GM19238 (cell line): ENCODE measurements around the gene EFL1.

Experiments used
- DNase-seq: peaks from one replicate; pipeline ENCODE4 v3.0.0; 2011; ENCODE audit warnings: low spot score; ENCODE audit not compliant: insufficient read length

Gene EFL1

DNA sequence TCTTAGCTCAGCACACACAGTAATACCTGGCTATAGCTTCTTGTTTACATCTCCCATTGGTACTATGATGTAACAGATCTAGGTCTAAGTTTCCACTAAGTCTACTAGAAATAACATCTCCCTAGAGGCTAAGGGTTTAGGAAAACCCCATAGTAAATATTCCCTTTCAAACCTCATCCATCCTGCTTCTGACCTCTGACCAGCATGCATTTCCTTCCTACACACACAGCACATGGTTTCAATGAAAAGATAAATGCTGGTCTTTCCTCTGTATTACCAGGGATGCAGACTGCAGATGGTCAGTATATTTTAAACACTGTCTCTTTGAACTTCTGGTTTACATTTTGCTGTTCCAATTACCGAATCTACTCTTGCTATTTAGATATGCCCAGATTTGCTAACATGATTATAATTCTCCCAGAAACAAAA, 96.6 kb downstream of the EFL1 start:
- DNase-seq, result no peak

DNA sequence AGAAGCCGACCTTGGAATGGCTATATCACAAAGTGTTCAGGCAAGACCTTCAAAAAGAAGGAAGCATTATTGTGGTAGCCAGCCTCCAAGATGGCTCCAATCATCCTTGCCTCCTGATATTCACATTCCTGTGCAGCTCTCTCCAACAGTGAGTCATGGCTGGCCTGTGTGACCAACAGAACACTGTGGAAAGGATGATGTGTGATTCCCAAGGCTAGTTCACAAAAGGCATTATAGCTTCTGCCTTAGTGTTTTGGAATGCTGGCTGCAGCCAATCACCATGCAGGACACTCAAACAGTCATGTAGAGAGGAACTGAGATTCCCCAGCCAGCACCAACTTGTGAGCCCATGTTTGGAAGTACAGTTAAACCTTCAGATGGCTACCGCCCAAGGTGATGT, 102.6 kb downstream of the EFL1 start:
- DNase-seq, result no peak

DNA sequence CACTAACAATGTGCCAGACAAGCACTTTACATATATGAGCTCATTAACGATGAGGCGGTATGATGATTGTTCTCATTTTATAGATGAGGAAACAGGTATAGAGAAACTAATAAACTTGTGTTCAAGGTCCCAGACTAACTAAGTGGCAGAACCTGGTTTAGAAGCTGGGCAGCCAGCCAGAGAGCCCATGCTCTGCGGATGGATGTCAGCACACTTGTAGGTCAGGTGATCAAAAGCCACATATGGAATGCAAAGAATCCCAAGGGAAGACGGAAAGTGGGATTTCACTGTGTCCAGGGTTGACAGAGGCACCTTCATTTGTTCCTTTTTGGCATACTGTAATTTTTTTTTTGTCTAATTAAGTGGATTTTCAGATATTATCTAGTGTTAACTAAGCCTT, 103.7 kb downstream of the EFL1 start:
- no peak for DNase-seq

DNA sequence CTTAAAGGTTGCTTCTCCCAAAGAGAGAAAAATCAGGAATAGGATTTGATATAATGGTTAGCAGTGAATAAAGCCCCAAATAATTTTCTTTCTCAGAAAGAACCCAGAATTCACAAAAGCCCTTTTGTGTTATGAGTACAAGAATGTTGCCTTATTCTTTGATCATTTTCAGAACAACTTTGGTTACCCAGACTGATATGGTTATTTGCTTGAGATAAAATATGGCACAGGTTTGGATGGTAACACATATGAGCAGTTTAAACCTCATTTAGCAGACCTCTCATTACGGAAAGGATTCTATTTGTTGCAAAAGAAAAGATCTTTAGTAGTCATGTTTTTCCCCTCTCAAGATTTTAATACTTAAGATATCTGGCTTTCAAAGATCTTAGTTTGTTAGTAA, 111.9 kb downstream of the EFL1 start:
- DNase-seq, result no peak

DNA sequence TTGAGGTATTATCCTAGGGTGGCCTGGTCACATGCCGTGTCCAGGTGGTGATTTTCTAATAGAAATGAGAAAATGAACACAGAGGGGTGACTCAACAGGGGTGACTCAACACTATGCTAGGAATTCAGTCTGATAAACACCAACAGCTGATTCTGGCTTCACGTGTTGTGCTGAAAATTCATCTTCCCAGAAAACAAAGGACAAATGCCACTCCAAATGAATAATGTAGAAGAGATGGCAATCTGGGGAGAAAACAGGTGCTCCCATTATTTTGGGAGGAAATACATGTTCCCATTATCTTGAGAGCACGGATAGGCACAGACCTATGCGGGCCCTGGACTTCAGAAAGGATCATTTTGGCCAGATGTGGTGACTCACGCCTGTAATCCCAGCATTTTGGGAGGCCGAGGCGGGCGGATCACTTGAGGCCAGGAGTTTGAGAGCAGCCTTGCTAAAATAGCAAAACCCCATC, 115.5 kb downstream of the EFL1 start:
- DNase-seq, result no peak

DNA sequence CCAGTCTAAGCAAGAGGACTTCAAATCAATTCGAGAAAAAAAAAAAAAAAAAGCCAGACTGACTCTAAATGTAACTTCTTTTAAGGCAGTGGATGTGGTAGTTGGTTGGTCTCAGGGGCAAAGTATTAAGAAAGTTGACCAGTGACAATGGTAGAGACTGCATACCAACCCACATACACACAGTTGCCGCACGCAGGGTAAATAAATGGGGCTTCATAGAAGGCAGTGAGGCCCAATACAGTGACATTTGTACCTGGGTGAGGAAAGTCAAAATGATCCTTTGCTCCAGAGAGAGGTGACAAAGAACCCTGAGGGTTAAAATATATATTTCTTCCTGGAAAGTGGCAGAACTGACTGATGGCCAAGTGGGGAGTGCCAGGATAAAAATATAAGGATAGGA, 116.0 kb downstream of the EFL1 start:
- DNase-seq, result no peak

DNA sequence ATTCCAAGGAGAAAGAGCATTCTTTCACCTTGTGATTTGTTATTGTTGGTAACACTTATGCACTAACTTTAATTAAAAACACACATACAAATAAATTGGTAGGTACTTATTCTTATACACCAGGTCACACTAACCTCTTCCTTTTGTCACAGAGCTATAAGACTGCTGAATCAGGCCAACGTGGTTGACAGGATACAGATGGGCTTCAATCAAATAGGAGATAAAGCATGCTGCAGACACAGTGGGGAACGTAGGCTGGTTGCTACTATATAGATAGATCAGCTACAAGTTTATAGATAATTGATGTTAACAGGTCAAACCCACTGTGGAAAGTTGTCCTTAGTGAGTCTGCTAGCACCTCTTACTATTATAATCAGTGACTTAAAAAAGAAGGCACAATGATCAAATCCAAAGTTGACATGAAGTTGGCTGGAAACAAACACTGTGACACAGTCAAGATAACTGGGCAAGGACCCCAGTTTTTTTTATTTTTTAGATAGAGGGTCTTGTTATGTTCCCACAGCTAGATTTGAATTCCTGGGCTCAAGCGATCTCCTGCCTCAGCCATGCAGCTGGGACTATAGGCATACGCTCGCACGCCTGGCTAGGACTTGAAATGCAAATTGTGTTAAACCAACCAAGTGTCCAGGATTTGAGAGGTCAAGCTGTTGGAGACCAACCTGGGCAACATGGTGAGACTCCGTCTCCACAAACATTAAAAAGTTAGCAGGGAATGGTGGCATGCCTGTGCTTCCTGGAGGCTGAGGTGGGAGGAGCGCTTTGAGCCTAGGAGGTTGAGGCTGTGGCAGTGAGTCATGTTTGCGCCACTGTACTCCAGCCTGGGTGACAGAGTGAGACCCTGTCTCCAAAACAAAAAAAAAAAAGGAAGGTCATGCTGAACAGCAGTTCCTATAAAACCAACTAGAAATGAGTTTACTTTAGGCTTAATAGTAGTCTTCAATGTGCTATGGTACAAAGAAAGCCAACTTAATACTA, 118.8 kb downstream of the EFL1 start:
- no peak for DNase-seq

DNA sequence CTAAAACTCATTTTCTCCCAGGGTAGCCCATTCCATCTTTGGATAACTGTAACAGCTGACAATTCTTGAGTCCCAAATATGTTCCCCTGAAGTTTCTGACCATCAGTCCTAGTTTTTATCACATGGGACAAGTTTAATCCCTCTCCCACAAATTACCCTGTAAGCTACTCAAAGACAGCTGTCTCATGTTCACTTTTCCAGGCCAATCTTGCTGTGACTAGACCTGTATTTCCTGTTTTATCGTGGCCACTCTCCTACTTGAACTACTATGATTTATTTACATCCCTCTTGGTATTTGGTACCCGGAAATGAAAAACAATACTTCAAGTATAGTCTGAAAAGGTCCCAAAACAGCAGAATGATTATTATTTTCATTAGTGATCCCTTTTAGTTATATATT, 121.6 kb downstream of the EFL1 start:
- DNase-seq, result no peak

DNA sequence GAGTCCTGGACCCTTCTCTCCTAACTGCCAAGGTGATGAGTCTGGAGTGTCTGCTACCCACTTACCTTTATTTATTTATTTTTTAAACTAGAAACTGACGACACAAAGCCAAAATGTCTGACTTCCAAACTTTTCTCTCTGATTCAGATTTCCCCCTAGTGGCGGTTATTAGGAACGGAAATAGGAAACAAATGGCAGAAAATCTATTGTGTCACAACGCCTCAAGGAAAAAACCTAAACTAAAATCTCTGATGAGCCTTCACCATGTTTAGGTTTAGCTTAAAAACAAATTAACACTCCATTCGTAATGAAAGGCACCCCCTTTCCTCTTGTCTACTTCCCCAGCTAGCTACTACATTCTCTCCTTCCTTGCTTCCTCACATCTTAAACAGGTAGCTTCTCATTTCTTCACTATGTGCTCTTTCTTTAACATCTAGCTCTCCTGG, 122.7 kb downstream of the EFL1 start:
- DNase-seq, result no peak

DNA sequence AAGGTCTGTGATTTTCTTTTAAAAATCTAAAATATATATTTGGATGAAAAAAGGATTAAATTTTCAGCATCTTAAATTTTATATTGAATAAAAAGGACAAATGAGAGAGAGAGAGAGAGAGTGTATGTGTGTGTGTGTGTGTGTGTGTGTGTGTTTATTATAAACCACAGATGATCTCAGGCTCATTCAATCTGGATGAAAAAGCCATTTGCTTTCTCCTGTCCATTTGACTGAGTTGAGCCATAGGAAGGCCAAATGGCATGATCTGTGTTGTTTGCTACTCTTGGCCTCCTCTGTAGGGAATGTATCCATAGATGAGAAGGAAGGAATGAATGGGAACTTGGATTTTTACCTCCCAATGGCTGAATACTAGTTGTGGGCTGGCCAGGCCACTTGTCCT, 124.2 kb downstream of the EFL1 start:
- DNase-seq, result no peak

DNA sequence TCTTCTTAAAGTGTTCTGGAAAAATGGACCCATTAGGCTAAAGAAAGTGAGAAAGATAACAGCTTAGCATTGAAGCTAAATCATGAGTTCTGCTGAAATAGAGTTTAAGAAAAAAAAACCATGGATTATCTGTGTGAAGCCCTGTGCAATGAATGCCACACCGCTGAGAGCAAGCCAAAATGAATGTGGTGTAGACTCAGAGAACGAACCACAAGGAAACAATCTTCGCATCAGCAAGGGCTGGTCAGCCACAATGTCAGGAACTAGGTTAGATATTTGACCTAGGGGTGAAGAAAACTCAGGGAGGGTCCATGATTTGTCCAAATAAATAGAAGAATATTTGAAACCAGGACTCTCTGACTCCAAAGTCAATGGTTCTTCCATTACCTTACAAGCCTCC, 125.3 kb downstream of the EFL1 start:
- no peak for DNase-seq

DNA sequence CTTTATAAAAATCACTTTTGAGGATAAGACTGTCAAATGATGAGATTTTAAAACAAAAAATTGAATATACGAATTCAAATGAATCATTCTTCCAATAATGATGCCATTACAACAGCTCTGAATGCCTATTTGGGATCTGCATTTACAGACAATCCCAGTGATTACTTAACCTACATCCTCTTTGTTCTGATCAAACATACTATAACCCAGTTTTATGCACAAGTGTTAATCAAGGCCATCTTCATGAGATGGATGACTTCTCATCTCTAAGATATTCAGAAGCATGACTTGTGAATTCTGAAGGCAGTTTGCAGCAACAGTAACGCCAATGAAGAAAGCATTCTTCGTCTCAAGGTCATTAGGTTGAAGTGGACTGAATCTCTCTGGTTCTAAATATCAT, 126.4 kb downstream of the EFL1 start:
- no peak for DNase-seq

DNA sequence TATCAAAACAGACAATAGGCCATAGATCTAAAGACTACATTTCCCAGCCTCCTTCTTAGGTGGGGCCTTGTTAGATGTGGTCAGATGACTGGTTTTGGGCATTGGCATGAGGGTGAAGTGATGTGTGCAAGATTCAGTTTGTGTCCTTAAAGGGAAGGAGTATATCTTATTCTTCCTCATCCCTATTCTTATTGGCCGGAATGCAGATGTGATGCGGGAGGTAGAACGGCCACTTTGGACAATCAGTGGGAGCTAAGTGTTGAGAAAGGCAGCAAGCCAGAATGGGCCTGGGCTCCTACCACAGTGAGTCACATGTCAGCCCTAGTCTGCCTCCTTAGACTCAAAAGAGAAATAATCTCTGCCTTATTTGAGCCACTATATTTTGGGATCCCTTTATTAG, 126.9 kb downstream of the EFL1 start:
- DNase-seq, result no peak

DNA sequence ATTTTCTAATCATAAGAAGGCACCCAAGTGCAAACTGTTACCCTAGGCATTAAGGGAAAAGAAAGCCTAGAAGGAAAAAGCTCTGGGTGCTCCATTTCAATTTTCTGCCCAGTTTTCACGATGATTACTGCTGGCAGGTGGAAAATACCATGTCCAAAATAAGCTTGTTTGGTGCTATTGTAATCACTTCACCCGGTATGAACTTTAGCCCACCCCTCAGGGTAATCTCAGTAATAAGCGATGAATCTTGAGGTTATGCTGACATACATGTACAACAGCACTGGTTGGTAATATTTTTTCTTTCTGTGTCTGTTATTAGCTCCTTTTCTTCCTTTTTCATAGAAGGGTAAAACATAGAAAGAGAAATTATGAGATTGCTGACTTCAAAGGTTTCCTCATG, 128.1 kb downstream of the EFL1 start:
- no peak for DNase-seq

DNA sequence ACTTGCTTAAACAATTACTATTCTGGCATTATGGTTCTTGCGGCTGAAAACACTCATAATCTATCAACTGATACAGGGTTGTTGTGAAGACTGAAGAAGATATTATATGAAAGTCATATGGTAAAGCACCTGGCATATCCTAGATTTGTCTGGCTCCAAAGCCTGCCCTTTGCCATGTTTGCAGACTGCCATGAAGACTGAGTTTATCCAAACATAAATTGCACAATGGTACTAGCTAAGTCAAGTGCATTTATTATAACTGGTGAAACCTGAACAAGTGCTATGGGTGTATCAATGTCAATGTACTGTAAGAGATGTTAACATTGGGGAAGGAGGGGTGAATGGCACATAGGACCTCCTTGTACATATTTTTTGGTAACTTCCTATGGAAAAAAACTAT, 129.3 kb downstream of the EFL1 start:
- DNase-seq, result no peak

DNA sequence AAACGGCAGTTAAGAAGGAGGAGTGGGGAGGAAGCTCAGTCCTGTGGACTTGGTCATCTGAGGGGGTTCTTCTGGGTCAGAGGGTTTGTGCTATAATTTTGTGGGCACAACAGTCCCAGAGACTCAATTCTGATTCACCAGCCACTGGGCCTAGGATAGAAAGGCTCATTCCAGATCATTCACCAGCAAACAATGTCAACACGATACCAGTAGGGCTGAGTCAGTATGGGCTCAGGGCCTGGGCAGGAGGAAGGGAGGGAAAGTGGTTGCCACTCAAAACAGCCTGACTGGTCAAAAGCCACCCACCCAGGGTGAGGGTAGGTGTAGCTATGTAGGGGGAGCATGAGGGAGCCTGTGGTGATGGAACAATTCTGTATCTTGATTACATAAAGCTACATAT, 129.8 kb downstream of the EFL1 start:
- no peak for DNase-seq

DNA sequence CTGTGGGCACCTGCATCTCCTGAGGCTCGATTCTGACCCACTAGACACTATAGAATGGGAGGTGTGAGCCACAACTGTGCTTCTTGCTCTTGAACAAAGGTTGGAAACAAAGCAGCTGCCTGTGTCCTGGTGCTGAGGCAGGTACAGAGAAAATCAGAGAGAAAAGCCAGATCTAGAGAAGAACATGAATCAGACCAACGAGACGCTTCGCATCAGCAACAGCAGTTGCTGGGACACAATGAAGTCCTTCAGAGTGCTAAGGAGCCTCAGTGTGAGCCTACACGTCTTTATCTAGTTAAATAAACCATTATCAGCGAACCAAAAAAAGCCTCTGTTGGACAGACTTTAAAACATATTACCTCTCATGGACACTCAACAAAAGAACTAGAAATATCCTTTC, 130.4 kb downstream of the EFL1 start:
- DNase-seq, result no peak

DNA sequence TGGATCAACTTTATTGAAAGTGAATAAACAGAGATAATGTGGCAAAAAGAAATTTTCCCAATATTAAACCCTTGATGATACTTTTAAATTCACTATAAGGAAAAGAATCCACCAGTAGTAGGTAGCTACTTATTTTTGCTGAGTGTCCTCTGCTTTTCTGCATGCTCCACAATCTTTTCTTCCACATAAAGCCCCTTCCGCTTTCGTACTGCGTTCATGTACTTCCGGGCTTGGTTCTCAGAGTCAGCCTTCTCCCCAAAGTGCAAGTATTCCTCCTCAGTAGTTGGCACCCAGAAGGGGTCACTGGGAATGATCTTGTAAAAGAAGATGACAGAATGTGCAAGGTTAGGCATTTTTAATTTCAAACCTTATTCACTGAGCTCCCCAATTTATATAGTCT, 132.3 kb downstream of the EFL1 start:
- DNase-seq, result no peak

DNA sequence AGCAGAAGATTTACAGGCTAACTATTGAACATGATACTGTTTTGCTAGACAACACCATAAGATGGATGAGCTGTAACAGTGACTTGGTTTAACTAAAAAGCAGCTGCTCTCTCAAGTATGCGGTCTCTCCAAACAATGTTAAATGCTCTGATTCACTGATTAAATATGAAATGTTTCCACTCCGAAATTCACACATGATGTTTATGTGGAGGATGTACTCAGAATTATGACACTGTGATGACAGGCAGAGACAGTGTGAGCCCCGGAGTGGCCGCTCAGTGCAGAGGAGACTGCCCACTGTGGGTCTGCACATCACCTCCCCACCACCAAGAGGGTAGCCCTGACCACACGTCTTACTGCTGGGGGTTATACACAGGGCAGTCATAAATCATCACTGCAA, 132.8 kb downstream of the EFL1 start:
- DNase-seq, result no peak

DNA sequence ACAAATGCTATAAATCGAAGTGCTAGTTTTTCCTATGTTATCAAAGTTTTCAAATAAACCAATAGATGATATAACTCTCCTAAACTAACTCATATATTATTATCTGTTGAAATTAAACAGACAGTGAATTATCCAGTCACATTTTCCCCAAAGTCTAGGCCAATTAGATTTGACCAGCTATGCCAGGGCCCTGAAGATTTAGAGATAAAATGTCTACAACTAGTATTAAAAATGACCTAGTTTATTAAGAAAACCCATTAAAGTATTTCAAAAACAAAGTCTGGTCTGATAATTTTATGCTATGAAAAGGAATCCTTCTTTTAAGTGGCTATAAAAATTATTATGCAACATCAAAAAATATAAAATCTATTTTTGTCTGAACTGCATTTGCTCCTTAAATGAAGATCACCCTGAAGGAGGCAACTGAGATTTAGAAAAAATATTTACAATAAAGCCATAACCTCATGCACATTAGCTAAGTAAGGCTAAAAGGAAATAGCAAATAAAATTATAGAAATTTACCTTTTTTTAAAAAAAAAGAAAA, 133.3 kb downstream of the EFL1 start:
- DNase-seq, result no peak

DNA sequence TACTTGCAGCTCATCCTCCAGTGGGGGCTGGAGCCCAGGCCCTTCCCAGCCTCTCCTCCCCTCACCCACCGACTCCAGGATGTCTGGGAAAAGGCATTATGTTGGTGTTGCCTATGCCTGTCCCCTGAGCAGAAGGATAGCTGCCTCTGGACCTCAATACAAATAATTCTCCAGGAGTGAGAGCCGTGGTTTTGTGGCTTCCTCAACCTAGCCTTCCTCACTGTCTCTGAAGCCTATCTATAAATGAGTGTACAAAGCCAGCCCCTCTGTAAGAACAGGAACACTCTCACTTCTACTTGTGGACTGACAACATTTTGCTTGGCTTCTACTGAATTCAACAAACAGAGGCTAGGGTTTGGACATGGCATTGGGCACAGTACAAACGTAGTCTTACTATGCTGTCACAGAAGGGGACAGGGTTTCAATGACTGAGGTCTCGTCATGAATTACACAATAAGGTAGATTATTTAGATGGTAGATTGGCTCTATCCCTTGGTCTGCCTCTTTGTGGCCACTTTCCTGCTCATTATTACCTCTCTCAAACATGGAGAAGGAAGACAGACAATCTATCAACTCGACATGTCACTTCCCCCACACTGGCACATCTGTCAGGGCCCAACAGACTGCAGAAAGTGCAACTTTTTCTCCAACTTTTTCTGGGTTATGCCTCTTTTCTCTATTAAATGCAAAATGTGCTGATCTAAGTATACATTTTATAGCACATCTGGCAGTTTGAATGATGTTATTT, 134.0 kb downstream of the EFL1 start:
- no peak for DNase-seq

DNA sequence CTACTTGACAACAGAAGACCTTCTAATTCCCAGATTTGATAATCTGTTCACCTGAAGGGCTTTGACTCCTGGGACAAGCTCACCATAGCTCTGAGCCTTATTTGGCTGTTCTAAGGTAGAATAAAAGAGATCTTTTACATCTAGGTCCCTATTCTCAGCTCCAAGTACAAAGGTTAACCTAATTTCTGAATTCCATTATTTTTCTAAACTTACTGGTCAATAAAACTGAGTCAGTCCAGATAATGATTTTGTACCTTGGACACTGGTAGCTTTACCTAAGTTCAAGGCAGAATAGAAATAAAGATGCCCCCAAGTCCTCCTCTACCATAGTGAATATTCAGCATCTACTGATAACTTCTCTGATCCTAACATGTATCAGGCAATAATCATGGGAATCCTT, 135.0 kb downstream of the EFL1 start:
- no peak for DNase-seq
